Ovary (tissue), 9 donors: Measurements from ENCODE around the gene ERLIN1. TPM values are rescaled to one million over a fixed set of nuclear protein-coding genes. Genes with fewer than 3 reads are reported as not detected.

Experiments
- DNase-seq, 5 donors: peaks; one replicate each; pipeline ENCODE4 v3.0.0-alpha.2; 2019 to 2020
- H3K27ac ChIP-seq, 2 donors: fragments of 200-600 bp; one replicate each; pipeline versions ENCODE4 v1.5.1 to v1.8.0; 2019 to 2022
- H3K27me3 ChIP-seq: fragments of 200-600 bp; one replicate; pipeline ENCODE4 v1.8.0; 2022
- H3K36me3 ChIP-seq: fragments of 200-600 bp; sonication (generic); one replicate; pipeline ENCODE4 v1.5.1; 2019
- H3K4me1 ChIP-seq: one replicate; pipeline ENCODE4 v1.8.1; 2013; ENCODE audit warnings: mild to moderate bottlenecking, moderate library complexity; ENCODE audit not compliant: insufficient read depth
- H3K4me3 ChIP-seq: fragments of 200-600 bp; sonication (generic); one replicate; pipeline ENCODE4 v1.5.1; 2017
- H3K9me3 ChIP-seq, 2 donors: fragments of 200-600 bp in 1 of 2; sonication (generic) in 1 of 2; one replicate each; pipeline versions ENCODE4 v1.5.1 to v1.8.1; 2013 to 2019; ENCODE audit warnings: mild to moderate bottlenecking in 1 of 2, moderate library complexity in 1 of 2
- EP300 ChIP-seq: sonication (generic); formaldehyde crosslinking; IDR thresholded peaks from one replicate; pipeline ENCODE4 v1.6.1; 2017; ENCODE audit warnings: antibody characterized with exemption
- POLR2A ChIP-seq: fragments of 450-650 bp; IDR thresholded peaks from one replicate; pipeline ENCODE4 v1.6.1; 2017; ENCODE audit warnings: antibody characterized with exemption, mild to moderate bottlenecking, moderate library complexity
- WGBS, 3 donors: extraction: QIAGEN DNeasy Blood & Tissue Kit in 1 of 3; methylation state at CpG; one replicate each; pipeline versions ENCODE4 v1.1.5 to v1.1.7; 2013 to 2017; 5-methylcytosine and 5-hydroxymethylcytosine counted together
- intact Hi-C, 4 donors: fragments of 100-400 bp; cut with DNase I; formaldehyde crosslinking; loops; one replicate each; pipeline versions ENCODE4 v1.11.0 to v1.15.1; 2022 to 2023
- polyA plus RNA-seq, 2 donors: library from polyadenylated mRNA; stranded (reverse); fragments of 200-250 nt in 1 of 2; fragments of 350-450 nt in 1 of 2; fragmentation: Illumina TruSeq in 1 of 2; extraction: RNeasy Lipid Tissue Mini Kit (QIAGEN cat#74804) in 1 of 2; gene quantifications; one replicate each; pipeline ENCODE4 v1.2.3, GENCODE V29; 2013 to 2014
- total RNA-seq, 7 donors: library from RNA; depleted of rRNA in 2 of 7; stranded (reverse); fragments of >200 nt in 2 of 7; fragmentation: NEBNext Ultra II Directional in 3 of 7; extraction: Animal tissue kit (Norgen Biotek cat#: 25700) in 3 of 7; gene quantifications; one replicate each; pipeline versions ENCODE4 v1.1.0 to v1.2.4, GENCODE V29; 2016 to 2023
- TF ChIP-seq, protein P1 (sequence below), 3 donors: fragments of 450-650 bp in 2 of 3; fragments of 200-600 bp in 1 of 3; IDR thresholded peaks; one replicate each; pipeline versions ENCODE4 v1.5.1 to v1.8.0; 2016 to 2022; ENCODE audit warnings: antibody characterized with exemption in 3 of 3, mild to moderate bottlenecking in 1 of 3
- donor health status: DM: no; HTN: no; CAD: no; lungs with moderate emphysema.
- donor health status: DM: no; HTN: no; CAD: no.
- donor health status: Bipolar disorder and iron deficiency.
- donor health status: DM: yes; HTN: yes; CAD: no.
- donor health status: DM: no; HTN: no; CAD: no.
- donor health status: DM: yes; HTN: yes; CAD: no.

The ERLIN1 gene
- total and polyA plus RNA-seq, 9 donors, result 10.7 to 55.2 (median 24.6) TPM

DNA sequence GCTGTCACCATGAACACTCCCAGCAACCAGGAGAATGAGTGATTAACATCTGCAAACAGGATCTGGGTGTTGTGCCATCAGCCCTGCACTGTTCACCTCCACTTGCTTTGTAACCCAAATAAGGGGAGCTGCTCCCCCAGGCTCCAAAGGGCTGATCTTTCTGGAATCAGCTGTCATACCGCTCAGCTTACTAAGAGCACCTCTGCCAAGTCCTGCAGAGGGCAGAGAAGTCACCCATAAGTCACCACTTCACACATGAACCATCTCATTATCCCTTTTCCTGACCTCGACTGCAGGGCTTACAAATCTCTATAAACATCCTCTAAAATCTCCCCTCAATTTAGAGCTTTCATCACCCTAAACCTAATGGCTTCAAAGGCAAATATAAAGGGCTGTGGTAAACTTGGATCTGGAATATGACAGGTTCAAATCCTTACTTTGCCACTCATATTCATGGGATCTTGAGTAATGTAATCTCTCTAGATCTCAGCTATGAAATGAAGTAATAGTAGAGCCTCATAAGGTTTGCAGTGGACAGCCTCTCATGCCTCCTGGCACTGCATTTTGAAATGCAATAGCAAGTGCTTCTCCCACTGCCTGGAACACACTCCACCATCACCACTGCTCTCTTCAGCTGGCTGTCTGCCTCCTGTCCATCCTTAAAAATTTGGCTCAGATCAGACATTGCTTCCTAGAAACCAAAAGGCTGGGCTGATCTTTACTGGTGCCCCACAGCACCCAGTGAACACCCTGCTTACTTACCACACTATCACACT lies 38.8 kb downstream of the ERLIN1 start:
- TF ChIP-seq, protein P1, sequence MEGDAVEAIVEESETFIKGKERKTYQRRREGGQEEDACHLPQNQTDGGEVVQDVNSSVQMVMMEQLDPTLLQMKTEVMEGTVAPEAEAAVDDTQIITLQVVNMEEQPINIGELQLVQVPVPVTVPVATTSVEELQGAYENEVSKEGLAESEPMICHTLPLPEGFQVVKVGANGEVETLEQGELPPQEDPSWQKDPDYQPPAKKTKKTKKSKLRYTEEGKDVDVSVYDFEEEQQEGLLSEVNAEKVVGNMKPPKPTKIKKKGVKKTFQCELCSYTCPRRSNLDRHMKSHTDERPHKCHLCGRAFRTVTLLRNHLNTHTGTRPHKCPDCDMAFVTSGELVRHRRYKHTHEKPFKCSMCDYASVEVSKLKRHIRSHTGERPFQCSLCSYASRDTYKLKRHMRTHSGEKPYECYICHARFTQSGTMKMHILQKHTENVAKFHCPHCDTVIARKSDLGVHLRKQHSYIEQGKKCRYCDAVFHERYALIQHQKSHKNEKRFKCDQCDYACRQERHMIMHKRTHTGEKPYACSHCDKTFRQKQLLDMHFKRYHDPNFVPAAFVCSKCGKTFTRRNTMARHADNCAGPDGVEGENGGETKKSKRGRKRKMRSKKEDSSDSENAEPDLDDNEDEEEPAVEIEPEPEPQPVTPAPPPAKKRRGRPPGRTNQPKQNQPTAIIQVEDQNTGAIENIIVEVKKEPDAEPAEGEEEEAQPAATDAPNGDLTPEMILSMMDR (IDR thresholded peaks at IDR 0.05), result no peak
- TF ChIP-seq POLR2A (no peak), EP300 (no peak)
- no peaks in the 10 kb centered on the region for H3K36me3 ChIP-seq
- DNase-seq, result no peak
- no peaks in the 10 kb centered on the region for H3K4me1 ChIP-seq
- no peaks in the 10 kb centered on the region for H3K27me3 ChIP-seq
- intact Hi-C loops, result no loop called here
- H3K4me3 ChIP-seq, result no peak overlapping the region
- no peak overlapping the region for H3K27ac ChIP-seq
- no peaks in the 10 kb centered on the region for H3K9me3 ChIP-seq
- WGBS, 3 donors, result 20 to 26% (median 20%) methylated on average over 2 of the region's 2 CpGs

DNA sequence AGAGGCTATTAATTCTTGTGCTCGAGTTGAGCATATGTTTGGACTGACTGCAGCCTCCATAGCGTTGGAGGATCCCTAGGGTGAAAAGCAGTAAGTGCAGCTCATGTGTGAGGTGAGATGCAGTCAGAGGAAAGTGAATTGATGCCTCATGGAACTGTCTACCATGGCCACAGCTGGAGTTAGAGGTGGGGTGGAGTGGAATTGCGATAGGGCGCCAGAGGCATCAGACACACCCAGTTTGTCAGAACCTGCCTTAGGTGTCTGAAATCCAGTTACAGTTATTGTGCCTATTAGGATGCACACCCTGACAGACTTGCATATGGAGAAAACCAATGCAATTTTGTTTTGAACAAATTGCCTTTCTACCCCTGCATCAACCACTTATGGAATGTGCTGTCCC lies 39.4 kb downstream of the ERLIN1 start:
- Histone ChIP-seq H3K27ac (no peak overlapping the region), H3K36me3 (no peaks in the 10 kb centered on the region), H3K4me3 (no peak overlapping the region), H3K4me1 (no peaks in the 10 kb centered on the region), H3K27me3 (no peaks in the 10 kb centered on the region), H3K9me3 (no peaks in the 10 kb centered on the region)
- DNase-seq, result no peak
- TF ChIP-seq EP300, result no peak
- TF ChIP-seq, protein P1 (IDR thresholded peaks at IDR 0.05), result no peak
- TF ChIP-seq POLR2A, result no peak
- WGBS, 3 donors, result 78 to 84% (median 82%) methylated on average over 4 of the region's 4 CpGs
- intact Hi-C loops, result no loop called here

DNA sequence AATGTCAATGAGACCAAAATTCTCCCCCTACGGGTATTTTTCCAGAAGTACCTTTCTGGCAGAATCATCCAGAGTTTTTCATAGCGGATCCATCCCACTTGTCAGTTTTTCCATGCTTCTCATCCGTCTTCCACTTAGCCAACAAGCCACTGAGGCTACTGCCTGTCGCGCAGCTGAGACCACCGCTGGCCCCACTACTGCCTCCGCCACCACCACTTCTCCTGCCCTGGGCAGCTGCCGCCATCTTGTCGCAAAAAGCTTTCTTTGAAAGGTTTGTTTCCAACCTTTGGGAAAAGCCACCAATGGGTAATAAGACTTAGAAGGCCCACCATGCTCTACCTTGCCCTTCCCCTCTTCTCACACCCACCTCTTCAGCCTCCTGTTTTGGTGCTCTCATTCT lies 42.1 kb downstream of the ERLIN1 start:
- TF ChIP-seq POLR2A, result no peak
- TF ChIP-seq, protein P1 (IDR thresholded peaks at IDR 0.05), result no peak
- TF ChIP-seq EP300, result no peak
- Histone ChIP-seq H3K27ac (no peak overlapping the region), H3K4me3 (no peak overlapping the region), H3K9me3 (no peaks in the 10 kb centered on the region), H3K36me3 (no peaks in the 10 kb centered on the region), H3K4me1 (no peaks in the 10 kb centered on the region), H3K27me3 (no peaks in the 10 kb centered on the region)
- intact Hi-C loops, result no loop called here
- WGBS, 3 donors, result 96 to 97% (median 96%) methylated on average over 9 of the region's 9 CpGs
- no peak for DNase-seq

DNA sequence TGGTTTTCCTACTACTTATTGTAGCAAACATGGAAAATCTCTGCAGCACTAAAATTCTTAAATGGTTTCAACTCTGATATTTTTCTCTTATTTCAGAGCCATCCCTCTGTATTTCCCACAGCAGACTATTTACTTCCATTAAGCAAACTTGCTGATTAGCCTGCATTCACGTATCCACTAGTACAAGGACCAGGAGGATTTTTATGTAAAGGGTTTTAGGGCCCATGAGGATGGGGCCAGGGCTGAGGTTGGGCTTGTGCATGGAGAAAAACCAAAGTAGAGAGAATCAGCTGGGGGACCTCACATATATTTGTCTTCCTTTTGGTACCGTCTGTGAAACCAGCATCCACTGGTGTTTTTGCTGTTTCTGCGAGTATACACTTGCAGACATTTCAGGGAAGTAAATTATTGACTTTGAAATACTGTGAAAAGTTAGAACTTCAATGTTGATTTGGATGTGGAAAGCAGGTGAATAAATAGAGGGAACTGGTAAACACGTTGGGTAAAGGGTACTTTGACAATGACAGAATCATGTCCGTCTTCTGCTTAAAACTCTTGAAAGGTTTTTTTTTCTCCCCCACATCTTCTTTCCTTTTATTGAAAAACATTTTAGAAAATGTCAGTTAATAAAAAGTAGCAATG lies 44.3 kb downstream of the ERLIN1 start:
- Histone ChIP-seq H3K4me3 (no peak overlapping the region), H3K36me3 (no peaks in the 10 kb centered on the region), H3K27ac (no peak overlapping the region), H3K4me1 (no peaks in the 10 kb centered on the region), H3K27me3 (no peaks in the 10 kb centered on the region), H3K9me3 (no peaks in the 10 kb centered on the region)
- WGBS, 3 donors, result 62 to 72% (median 70%) methylated on average over 5 of the region's 5 CpGs
- intact Hi-C loops, result no loop called here
- no peak for DNase-seq
- TF ChIP-seq EP300, result no peak
- no peak for TF ChIP-seq POLR2A
- TF ChIP-seq, protein P1 (IDR thresholded peaks at IDR 0.05), result no peak
